ENCODE measurements around the gene FLII. TPM values are rescaled to one million over a fixed set of nuclear protein-coding genes. Genes with fewer than 3 reads are reported as not detected.

The FLII gene
- total and polyA plus RNA-seq, 2 donors (not counting 3 experiments of a cell fraction or from before 2014, with no cell fraction given) = 397 to 582 TPM

DNA sequence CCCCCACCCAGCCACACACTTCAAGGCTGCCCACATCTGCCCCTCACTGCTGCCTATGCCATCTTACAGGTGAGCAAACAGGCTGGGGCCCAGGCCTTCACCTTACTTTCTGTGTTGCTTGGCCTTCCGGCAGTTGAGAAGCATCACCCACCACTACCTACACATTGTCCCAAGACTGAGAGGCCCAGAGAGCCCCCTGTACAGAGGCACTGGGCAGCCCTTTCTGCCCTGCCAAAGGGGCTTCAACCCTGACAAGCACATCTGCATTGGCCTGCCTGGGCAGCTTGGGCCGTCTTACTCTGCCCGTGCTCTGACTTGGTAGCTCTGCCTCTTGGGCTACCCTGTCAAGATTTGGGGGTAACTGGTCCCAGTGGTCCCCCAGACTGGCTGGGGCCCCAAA lies 3.1 kb upstream of the FLII start:
- DNase-seq (ENCODE audit: low read depth, low spot score) = no peak
- Histone ChIP-seq H2AFZ (ENCODE audit: low read depth, low read length) (no peak overlapping the region), H3K4me3 (replicated peaks in 1 of 3; ENCODE audit: insufficient read depth in 1 of 3, low read depth in 1 of 3, low read length in 3 of 3) (no peak overlapping the region), H3K36me3 (ENCODE audit: control insufficient read depth in 2 of 2, extremely low read depth in 1 of 2, insufficient read depth in 2 of 2, low read length in 2 of 2) (peaks cover 2 to 20% of the 10 kb centered on the region in 2 experiments), H3K9me3 (replicated peaks; ENCODE audit: control insufficient read depth, insufficient read depth, low read length) (no peaks in the 10 kb centered on the region), H3K9me1 (replicated peaks; ENCODE audit: control insufficient read depth, extremely low read depth, insufficient read depth, low read length) (no peaks in the 10 kb centered on the region), H3K4me2 (ENCODE audit: insufficient read depth, low read length) (peak overlapping the region; percentile 58), H3K27ac (ENCODE audit: insufficient read depth, low read depth, low read length) (no peak overlapping the region), H3K79me2 (ENCODE audit: control insufficient read depth, insufficient read depth, low read length) (peaks cover 13% of the 10 kb centered on the region), H4K20me1 (replicated peaks; ENCODE audit: control insufficient read depth, extremely low read depth, insufficient read depth, low read length) (no peaks in the 10 kb centered on the region), H3K9ac (replicated peaks; ENCODE audit: extremely low read depth, insufficient read depth, low read length) (no peak overlapping the region), H3K27me3 (ENCODE audit: control insufficient read depth in 2 of 2, insufficient read depth in 2 of 2, low read length in 2 of 2) (no peaks in the 10 kb centered on the region), H3K4me1 (ENCODE audit: control insufficient read depth, extremely low read depth, insufficient read depth, low read length) (peaks cover 14% of the 10 kb centered on the region)
- intact Hi-C loops (cut with micrococcal nuclease) = loop anchor here (1.0 kb wide), 2 partner anchors 36 to 44 kb away; partner anchors contain the start of gene LLGL1
- peak; percentile 37 for FAIRE-seq
- ChIA-PET POLR2A (no interaction called here), CTCF (interaction anchor here (0.5 to 0.7 kb wide), 2 partner anchors 81 to 121 kb away, joined by 3 read pairs; no protein-coding TSS in a partner anchor)
- dilution Hi-C loops (cut with MboI; ENCODE audit: extremely low pct_ligation_motif_present, low sequenced_read_pairs) = no loop called here
- BruUV-seq (replicated peaks) = no TSS peak
- TF ChIP-seq MYC (IDR thresholded peaks at IDR 0.05; ENCODE audit: low read depth, low read length) = no peak
- TF ChIP-seq POLR2A (IDR thresholded peaks at IDR 0.05; ENCODE audit: low read depth, low read length) = no peak
- TF ChIP-seq EZH2 (IDR thresholded peaks at IDR 0.05; ENCODE audit: borderline replicate concordance, low read depth, low read length, severe bottlenecking) = no peak
- no peak for TF ChIP-seq MAX (IDR thresholded peaks at IDR 0.05; ENCODE audit: insufficient read depth, insufficient read length)
- TF ChIP-seq, protein P1, sequence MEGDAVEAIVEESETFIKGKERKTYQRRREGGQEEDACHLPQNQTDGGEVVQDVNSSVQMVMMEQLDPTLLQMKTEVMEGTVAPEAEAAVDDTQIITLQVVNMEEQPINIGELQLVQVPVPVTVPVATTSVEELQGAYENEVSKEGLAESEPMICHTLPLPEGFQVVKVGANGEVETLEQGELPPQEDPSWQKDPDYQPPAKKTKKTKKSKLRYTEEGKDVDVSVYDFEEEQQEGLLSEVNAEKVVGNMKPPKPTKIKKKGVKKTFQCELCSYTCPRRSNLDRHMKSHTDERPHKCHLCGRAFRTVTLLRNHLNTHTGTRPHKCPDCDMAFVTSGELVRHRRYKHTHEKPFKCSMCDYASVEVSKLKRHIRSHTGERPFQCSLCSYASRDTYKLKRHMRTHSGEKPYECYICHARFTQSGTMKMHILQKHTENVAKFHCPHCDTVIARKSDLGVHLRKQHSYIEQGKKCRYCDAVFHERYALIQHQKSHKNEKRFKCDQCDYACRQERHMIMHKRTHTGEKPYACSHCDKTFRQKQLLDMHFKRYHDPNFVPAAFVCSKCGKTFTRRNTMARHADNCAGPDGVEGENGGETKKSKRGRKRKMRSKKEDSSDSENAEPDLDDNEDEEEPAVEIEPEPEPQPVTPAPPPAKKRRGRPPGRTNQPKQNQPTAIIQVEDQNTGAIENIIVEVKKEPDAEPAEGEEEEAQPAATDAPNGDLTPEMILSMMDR (IDR thresholded peaks at IDR 0.05; ENCODE audit: extremely low read depth in 1 of 2, insufficient read depth in 1 of 2, low read depth in 1 of 2, low read length in 2 of 2) = no peak
- no peak for TF ChIP-seq POLR2AphosphoS5 (IDR thresholded peaks at IDR 0.05; ENCODE audit: insufficient read depth, low read depth, low read length)
- no peak for TF ChIP-seq GATA2 (IDR thresholded peaks at IDR 0.05; ENCODE audit: insufficient read depth, insufficient read length, low read depth, low read length)
- TF ChIP-seq JUN (IDR thresholded peaks at IDR 0.05; ENCODE audit: borderline replicate concordance, insufficient read depth, insufficient read length, low read depth) = no peak
- no peak for TF ChIP-seq FOS (IDR thresholded peaks at IDR 0.05; ENCODE audit: borderline replicate concordance, insufficient read depth, low read length)

Measured in endothelial cell of umbilical vein (primary cell).